ENCODE measurements around the gene APBB1. TPM values are rescaled to one million over a fixed set of nuclear protein-coding genes. Genes with fewer than 3 reads are reported as not detected.

Gene APBB1
- total and polyA plus RNA-seq, 10 of the 15 experiments (the other 5 are each of a cell fraction or from before 2014, with no cell fraction given), result 0.31 to 10.6 (median 5.4) TPM

GRCh38 chr11:6389905-6390717 lies 28.8 kb downstream of the APBB1 start, which contains the start of gene SMPD1 (continued):
- peak; percentile 77 for TF ChIP-seq MAX (IDR thresholded peaks at IDR 0.05; ENCODE audit: low read depth, low read length)
- peak; percentile 83 for TF ChIP-seq RELA (IDR thresholded peaks at IDR 0.05; ENCODE audit: borderline replicate concordance, partially characterized antibody)
- TF ChIP-seq EGR1 (IDR thresholded peaks at IDR 0.05; ENCODE audit: borderline replicate concordance in 1 of 2, low read depth in 2 of 2, low read length in 2 of 2), result peak; percentile 85 to 100
- no peak for TF ChIP-seq ATF3 (IDR thresholded peaks at IDR 0.05; ENCODE audit: borderline replicate concordance, extremely low read depth, low read depth, low read length)
- TF ChIP-seq HDGF (IDR thresholded peaks at IDR 0.05), result no peak; the same call in 1 of the 2 replicates
- no peak for TF ChIP-seq NRF1 (conservative IDR thresholded peaks at IDR 0.05; ENCODE audit: low read depth, low read length)

GRCh38 chr11:6388748-6389147 lies 30.1 kb downstream of the APBB1 start:
- Histone ChIP-seq H2AFZ (ENCODE audit: control insufficient read depth, low read depth, low read length) (no peak overlapping the region), H3K27me3 (replicated peaks in 1 of 2; ENCODE audit: control insufficient read depth in 2 of 2, insufficient read depth in 2 of 2, low read length in 1 of 2) (no peaks in the 10 kb centered on the region), H3K4me2 (ENCODE audit: control insufficient read depth, insufficient read depth) (no peak overlapping the region), H4K20me1 (ENCODE audit: control insufficient read depth, insufficient read depth) (no peaks in the 10 kb centered on the region), H3K4me3 (no peak overlapping the region), H3K9me3 (replicated peaks; ENCODE audit: control insufficient read depth, insufficient read depth, low read length) (no peaks in the 10 kb centered on the region), H3K9ac (ENCODE audit: control insufficient read depth, insufficient read depth, low read length) (no peak overlapping the region), H3K4me1 (ENCODE audit: control insufficient read depth, insufficient read depth, low read length) (peaks cover 6% of the 10 kb centered on the region), H3K27ac (ENCODE audit: control insufficient read depth, insufficient read depth) (no peak overlapping the region), H3K79me2 (ENCODE audit: control insufficient read depth, insufficient read depth, low read length) (no peaks in the 10 kb centered on the region), H3K36me3 (ENCODE audit: control insufficient read depth in 2 of 2, insufficient read depth in 2 of 2, low read length in 1 of 2) (no peaks in the 10 kb centered on the region)
- no peak for DNase-seq (ENCODE audit: low read depth, low spot score)
- WGBS (ENCODE audit: insufficient coverage, insufficient replicate concordance, low lambda C conversion rate, missing lambda C conversion rate), result 100% methylated on average over 1 of the region's 1 CpG
- POLR2A ChIA-PET, result interaction anchor here (1.1 to 3.6 kb wide), 3 partner anchors 9 to 93 kb away, joined by 5 to 21 read pairs (median 9); partner anchors contain the start of genes ARFIP2 and TIMM10B
- intact Hi-C loops (cut with micrococcal nuclease; ENCODE audit: unreplicated experiment) (loop anchor here (10.0 kb wide), 1 partner anchor 216 kb away; the partner anchor contains the start of genes ILK and RRP8), in situ Hi-C loops (cut with MboI) (loop anchor here (10.0 kb wide), 1 partner anchor 286 kb away; no protein-coding TSS in a partner anchor)
- RAD21 ChIA-PET (ENCODE audit: unreplicated experiment), result interaction anchor here (1.2 to 2.0 kb wide), 2 partner anchors 10 to 117 kb away, joined by 3 to 12 read pairs; no protein-coding TSS in a partner anchor
- SMC1A ChIA-PET (ENCODE audit: uncharacterized antibody, unreplicated experiment), result interaction anchor here (0.7 to 2.7 kb wide), 5 partner anchors 10 to 56 kb away, joined by 3 to 25 read pairs (median 3); no protein-coding TSS in a partner anchor
- no peak for TF ChIP-seq SMC3 (IDR thresholded peaks at IDR 0.05; ENCODE audit: borderline replicate concordance, low read length)
- no peak for TF ChIP-seq IKZF2 (IDR thresholded peaks at IDR 0.05)
- TF ChIP-seq STAT1 (conservative IDR thresholded peaks at IDR 0.05), result no peak
- no peak for TF ChIP-seq CHD2 (IDR thresholded peaks at IDR 0.05; ENCODE audit: borderline replicate concordance, low read depth, low read length)
- no peak for TF ChIP-seq SMAD1 (IDR thresholded peaks at IDR 0.05; ENCODE audit: low read depth, partially characterized antibody)
- TF ChIP-seq PKNOX1 (IDR thresholded peaks at IDR 0.05), result no peak
- no peak for TF ChIP-seq CEBPB (IDR thresholded peaks at IDR 0.05; ENCODE audit: borderline replicate concordance in 1 of 2, low read depth in 2 of 2, low read length in 2 of 2)
- BruUV-seq (replicated peaks), result no TSS peak
- no peak for FAIRE-seq
- CTCF ChIA-PET, result interaction anchor here (1.2 to 4.2 kb wide), 5 partner anchors 10 to 116 kb away, joined by 3 to 44 read pairs (median 14); no protein-coding TSS in a partner anchor
- ATAC-seq, result no peak

Measured in GM12878 (cell line).